Raji (cell line): ENCODE data around the gene TSPAN3.

Source experiments
- POLR2A ChIP-seq: IDR thresholded peaks from 2 replicates; pipeline ENCODE4 v1.6.1; 2011; ENCODE audit warnings: low read depth, low read length, control low read depth; ENCODE audit not compliant: insufficient read depth

The TSPAN3 gene

GRCh38 chr15:77070495-77071304 lies at the start of gene TSPAN3:
TSS of gene TSPAN3 (minus strand) at chr15:77071109. CDS start at chr15:77070954, 155 bp downstream.
- TF ChIP-seq POLR2A: peak; percentile 95

GRCh38 chr15:77120576-77120975 lies 49.7 kb upstream of the TSPAN3 start:
- no peak for TF ChIP-seq POLR2A

- no peak for TF ChIP-seq POLR2A
Observed at GRCh38 chr15:77119446-77119845, 48.5 kb upstream of the TSPAN3 start.

GRCh38 chr15:77118882-77119321 lies 48.0 kb upstream of the TSPAN3 start:
- TF ChIP-seq POLR2A: no peak

- no peak for TF ChIP-seq POLR2A
Observed at GRCh38 chr15:77115179-77115578, 44.3 kb upstream of the TSPAN3 start.

- TF ChIP-seq POLR2A: no peak
Observed at GRCh38 chr15:77112838-77113504, 42.1 kb upstream of the TSPAN3 start.

GRCh38 chr15:77111789-77112188 lies 40.9 kb upstream of the TSPAN3 start:
- TF ChIP-seq POLR2A: no peak

- no peak for TF ChIP-seq POLR2A
Observed at GRCh38 chr15:77107531-77108355, 36.8 kb upstream of the TSPAN3 start.

GRCh38 chr15:77107068-77107467 lies 36.2 kb upstream of the TSPAN3 start:
- TF ChIP-seq POLR2A: no peak

- TF ChIP-seq POLR2A: no peak
Observed at GRCh38 chr15:77104155-77104554, 33.2 kb upstream of the TSPAN3 start.

GRCh38 chr15:77099741-77100463 lies 29.0 kb upstream of the TSPAN3 start:
- no peak for TF ChIP-seq POLR2A

GRCh38 chr15:77098572-77098971 lies 27.7 kb upstream of the TSPAN3 start:
- TF ChIP-seq POLR2A: no peak

- no peak for TF ChIP-seq POLR2A
Observed at GRCh38 chr15:77097921-77098320, 27.0 kb upstream of the TSPAN3 start.

- no peak for TF ChIP-seq POLR2A
Observed at GRCh38 chr15:77097248-77097721, 26.4 kb upstream of the TSPAN3 start.

- TF ChIP-seq POLR2A: no peak
Observed at GRCh38 chr15:77096541-77096940, 25.6 kb upstream of the TSPAN3 start.
